Lower leg skin (tissue), 3 donors: ENCODE results near the gene GPR25.

Experiments used
- CTCF ChIP-seq, 3 donors: fragments of 450-650 bp; IDR thresholded peaks; one replicate each; pipeline ENCODE4 v1.5.1; 2016; ENCODE audit warnings: antibody characterized with exemption in 3 of 3, mild to moderate bottlenecking in 3 of 3, moderate library complexity in 2 of 3
- POLR2A ChIP-seq, 2 donors: fragments of 450-650 bp; IDR thresholded peaks; one replicate each; pipeline ENCODE4 v1.6.1; 2016 to 2017; ENCODE audit warnings: antibody characterized with exemption in 2 of 2, mild to moderate bottlenecking in 1 of 2, moderate library complexity in 1 of 2

GRCh38 chr1:200922406-200922805, 49.6 kb downstream of the GPR25 start:
- TF ChIP-seq CTCF (IDR thresholded peaks at IDR 0.05) (no peak), POLR2A (IDR thresholded peaks at IDR 0.05) (no peak)
